Measurements from ENCODE around the gene DENND2D. TPM values are rescaled to one million over a fixed set of nuclear protein-coding genes. Genes with fewer than 3 reads are reported as not detected.

DENND2D gene
- total RNA-seq, 1 donor from 2014 or later, result 3.6 TPM

GRCh38 chr1:111145963-111146768, 54.3 kb downstream of the DENND2D start:
- no peak for TF ChIP-seq CTCF (IDR thresholded peaks at IDR 0.05; ENCODE audit: unreplicated experiment)
- Mint-ChIP-seq H3K27ac (ENCODE audit: unreplicated experiment) (peak overlapping the region; percentile 78), H3K9me3 (ENCODE audit: unreplicated experiment) (no peaks in the 10 kb centered on the region), H3K4me3 (ENCODE audit: unreplicated experiment) (peak overlapping the region; percentile 21), H3K36me3 (ENCODE audit: low read depth, unreplicated experiment) (peaks cover 31% of the 10 kb centered on the region), H3K4me1 (ENCODE audit: unreplicated experiment) (peaks cover 68% of the 10 kb centered on the region), H3K27me3 (ENCODE audit: unreplicated experiment) (peaks cover 2% of the 10 kb centered on the region)
- no peak for DNase-seq (ENCODE audit: low spot score)

GRCh38 chr1:111145542-111145941, 54.9 kb downstream of the DENND2D start:
- Mint-ChIP-seq H3K9me3 (ENCODE audit: unreplicated experiment) (no peaks in the 10 kb centered on the region), H3K4me1 (ENCODE audit: unreplicated experiment) (peaks cover 63% of the 10 kb centered on the region), H3K36me3 (ENCODE audit: low read depth, unreplicated experiment) (peaks cover 26% of the 10 kb centered on the region), H3K4me3 (ENCODE audit: unreplicated experiment) (no peak overlapping the region), H3K27ac (ENCODE audit: unreplicated experiment) (peak overlapping the region; percentile 46), H3K27me3 (ENCODE audit: unreplicated experiment) (peaks cover 2% of the 10 kb centered on the region)
- no peak for DNase-seq (ENCODE audit: low spot score)
- no peak for TF ChIP-seq CTCF (IDR thresholded peaks at IDR 0.05; ENCODE audit: unreplicated experiment)

DNA sequence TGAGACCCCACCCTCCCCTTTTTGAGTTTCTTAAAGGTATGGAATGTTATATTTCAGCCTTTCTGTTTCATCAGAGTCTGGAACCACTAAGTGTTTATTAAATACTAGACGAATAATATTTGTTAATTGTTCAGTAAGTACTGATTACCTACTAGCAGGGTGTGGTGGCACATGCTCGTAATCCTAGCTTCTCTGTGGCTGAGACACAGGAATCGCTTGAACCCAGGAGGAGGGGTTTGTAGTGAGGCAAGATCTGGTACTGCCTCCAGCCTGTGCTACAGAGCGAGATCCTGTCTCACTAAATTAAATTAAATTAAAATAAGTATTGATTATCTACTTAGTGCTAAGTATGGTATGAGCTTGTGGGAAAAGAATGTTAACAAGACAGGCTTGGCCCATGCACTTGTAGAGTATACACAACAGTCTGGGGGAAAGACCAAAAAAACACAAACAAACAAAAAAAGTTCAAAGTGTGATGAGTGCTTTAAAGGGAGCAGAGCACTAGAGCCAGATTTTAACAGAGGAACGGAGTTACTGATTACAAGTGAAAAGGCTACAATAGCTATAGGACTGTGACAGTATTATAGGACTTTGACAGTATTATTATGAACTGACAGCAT, 58.0 kb downstream of the DENND2D start:
- peaks cover 5% of the 10 kb centered on the region for H3K27me3 Mint-ChIP-seq (ENCODE audit: unreplicated experiment)
- DNase-seq (ENCODE audit: low spot score), result peak; percentile 16
- H3K4me1 Mint-ChIP-seq (ENCODE audit: unreplicated experiment), result peaks cover 50% of the 10 kb centered on the region
- H3K36me3 Mint-ChIP-seq (ENCODE audit: low read depth, unreplicated experiment), result peaks cover 10% of the 10 kb centered on the region
- H3K27ac Mint-ChIP-seq (ENCODE audit: unreplicated experiment), result peak overlapping the region; percentile 51
- no peak for TF ChIP-seq CTCF (IDR thresholded peaks at IDR 0.05; ENCODE audit: unreplicated experiment)
- H3K4me3 Mint-ChIP-seq (ENCODE audit: unreplicated experiment), result peak overlapping the region; percentile 99
- no peaks in the 10 kb centered on the region for H3K9me3 Mint-ChIP-seq (ENCODE audit: unreplicated experiment)

DNA sequence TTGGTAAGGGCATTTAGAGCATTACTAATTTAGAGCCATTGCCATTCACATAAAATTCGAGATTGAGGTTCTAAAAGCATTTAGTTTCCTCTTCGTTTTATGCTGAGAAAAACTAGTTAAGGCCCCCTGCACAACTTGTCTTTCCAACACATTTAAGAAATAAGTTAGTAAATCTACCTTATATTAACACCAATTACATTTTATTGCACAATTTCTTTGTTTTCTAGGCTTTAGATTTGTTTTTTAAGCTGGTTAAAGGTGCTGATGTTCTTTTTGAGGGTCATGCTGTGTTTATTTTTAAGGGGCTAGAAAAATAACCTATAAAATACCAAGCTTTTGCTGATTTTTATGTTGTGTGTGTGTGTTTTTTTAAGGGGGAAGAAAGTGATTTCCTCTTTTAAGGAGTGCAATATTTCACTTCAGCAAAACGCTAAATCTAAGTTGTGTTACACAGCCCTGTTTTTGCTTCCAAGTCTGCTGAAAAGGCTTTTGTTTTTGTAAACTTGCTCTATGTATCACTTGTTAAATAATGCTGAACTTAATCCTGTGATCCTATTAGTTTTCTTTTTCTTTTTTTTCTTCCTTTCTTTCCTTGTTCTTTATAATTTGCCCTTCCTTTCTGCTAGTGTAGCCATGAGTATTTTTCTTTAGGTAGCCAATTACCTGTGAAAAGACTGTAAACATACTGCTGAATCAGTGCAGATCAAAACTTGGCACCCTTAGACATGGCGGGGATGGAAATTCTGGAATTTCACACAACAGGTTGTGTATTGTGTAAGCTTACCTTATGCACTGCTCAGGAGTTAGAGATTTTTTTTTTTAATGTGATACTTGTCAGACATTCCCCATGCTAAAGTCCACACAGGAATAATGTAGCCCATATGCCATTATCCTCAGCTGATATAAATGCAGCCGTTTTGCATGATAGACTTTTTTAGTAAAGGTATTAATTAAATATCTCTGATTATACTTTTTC, 58.9 kb downstream of the DENND2D start:
- H3K36me3 Mint-ChIP-seq (ENCODE audit: low read depth, unreplicated experiment), result peaks cover 10% of the 10 kb centered on the region
- H3K27me3 Mint-ChIP-seq (ENCODE audit: unreplicated experiment), result peaks cover 5% of the 10 kb centered on the region
- no peak for TF ChIP-seq CTCF (IDR thresholded peaks at IDR 0.05; ENCODE audit: unreplicated experiment)
- DNase-seq (ENCODE audit: low spot score), result no peak
- peak overlapping the region; percentile 99 for H3K4me3 Mint-ChIP-seq (ENCODE audit: unreplicated experiment)
- H3K9me3 Mint-ChIP-seq (ENCODE audit: unreplicated experiment), result no peaks in the 10 kb centered on the region
- peak overlapping the region; percentile 94 for H3K27ac Mint-ChIP-seq (ENCODE audit: unreplicated experiment)
- H3K4me1 Mint-ChIP-seq (ENCODE audit: unreplicated experiment), result peaks cover 44% of the 10 kb centered on the region
